Stimulated activated CD4-positive, alpha-beta T cell treated with anti-CD3 and anti-CD28 coated beads, Interleukin-12 subunit alpha, Interleukin-12 subunit beta, amount 100 ng/mL, for 4 hours (primary cell): ENCODE measurements around the gene KIF6.
"Not testable (repeated sequence)": the region's sequence is repeated elsewhere in the genome, so short reads cannot be mapped to it uniquely, and the experiment has no call there.

ENCODE experiments used
- DNase-seq: peaks from one replicate; pipeline ENCODE4 v3.0.0-alpha.2; 2020

Gene KIF6

GRCh38 chr6:39543095-39543494 is 182.1 kb downstream of the KIF6 start:
- DNase-seq = no peak

- no peak for DNase-seq
Observed at GRCh38 chr6:39540454-39540853, 184.8 kb downstream of the KIF6 start.

DNA sequence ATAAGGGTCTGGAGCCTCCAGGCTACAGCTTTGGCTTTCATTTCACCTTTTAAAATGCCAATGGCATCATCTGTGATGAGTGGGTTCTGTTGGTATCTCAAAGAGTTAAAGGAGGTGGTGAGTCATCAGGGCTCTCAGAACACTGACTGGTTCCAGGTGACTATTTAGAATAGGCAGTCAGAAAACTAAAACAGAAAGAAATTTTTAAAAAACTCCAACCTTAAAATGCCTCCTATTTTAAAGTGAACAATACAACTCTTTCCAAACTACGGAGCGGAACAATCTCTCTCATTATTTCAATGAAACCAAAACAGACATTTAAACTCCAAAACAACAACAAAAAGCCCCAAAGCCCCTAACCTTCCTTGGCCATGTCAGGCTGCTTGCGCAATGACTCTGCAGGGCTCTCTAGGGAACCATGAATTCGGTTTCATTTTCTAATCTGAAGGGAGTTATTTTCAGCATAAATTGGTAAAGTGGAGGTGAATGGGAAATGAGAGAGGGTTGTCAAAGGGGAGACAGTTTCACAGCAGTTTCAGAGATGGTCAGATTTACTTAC is 194.9 kb downstream of the KIF6 start:
- no peak for DNase-seq

GRCh38 chr6:39527792-39528564 is 197.2 kb downstream of the KIF6 start:
- DNase-seq = no peak

- DNase-seq = no peak
Observed at GRCh38 chr6:39524007-39524406, 201.2 kb downstream of the KIF6 start.

- no peak for DNase-seq
Observed at GRCh38 chr6:39521958-39522357, 203.2 kb downstream of the KIF6 start.

DNA sequence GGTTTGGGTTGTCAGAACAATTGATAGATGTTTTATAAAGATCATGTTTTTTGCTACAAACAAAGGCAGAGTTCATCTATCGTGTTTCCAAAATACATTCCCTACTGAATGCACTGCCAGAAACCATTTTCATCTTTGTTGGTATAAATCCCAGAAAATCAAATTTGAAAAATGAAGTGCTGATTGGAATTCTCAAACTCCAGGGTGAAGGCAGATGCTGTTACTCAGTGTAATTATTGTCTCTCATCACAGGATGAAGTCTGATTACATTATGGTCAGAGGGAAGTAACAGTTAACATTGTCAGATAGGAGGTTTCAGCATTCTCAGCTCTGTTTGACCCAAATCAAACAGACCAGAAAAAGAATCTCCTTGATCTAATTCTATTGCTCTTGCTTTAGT is 204.3 kb downstream of the KIF6 start:
- DNase-seq = no peak

GRCh38 chr6:39520411-39520810 is 204.8 kb downstream of the KIF6 start:
- no peak for DNase-seq

GRCh38 chr6:39518221-39518620 is 207.0 kb downstream of the KIF6 start:
- DNase-seq = no peak

DNA sequence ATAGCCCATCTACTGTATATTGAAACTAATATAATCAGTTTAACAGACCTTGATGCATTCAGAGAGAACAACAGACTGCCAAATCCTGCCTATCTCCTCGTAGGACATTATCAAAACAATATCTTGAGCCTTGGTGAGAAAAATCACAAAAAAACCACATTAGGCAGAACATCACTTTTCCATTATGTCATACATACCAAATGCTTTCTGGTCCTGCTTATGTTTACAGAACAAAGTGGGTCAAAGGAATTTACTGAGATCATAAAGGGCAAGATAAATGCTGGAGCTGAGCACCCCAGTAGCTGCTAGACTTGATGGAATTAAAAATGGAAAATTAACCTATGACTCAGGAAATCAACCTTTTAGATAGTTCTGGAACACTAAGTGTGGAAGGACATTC is 207.5 kb downstream of the KIF6 start:
- DNase-seq = no peak

- no peak for DNase-seq
Observed at GRCh38 chr6:39516471-39516870, 208.7 kb downstream of the KIF6 start.

DNA sequence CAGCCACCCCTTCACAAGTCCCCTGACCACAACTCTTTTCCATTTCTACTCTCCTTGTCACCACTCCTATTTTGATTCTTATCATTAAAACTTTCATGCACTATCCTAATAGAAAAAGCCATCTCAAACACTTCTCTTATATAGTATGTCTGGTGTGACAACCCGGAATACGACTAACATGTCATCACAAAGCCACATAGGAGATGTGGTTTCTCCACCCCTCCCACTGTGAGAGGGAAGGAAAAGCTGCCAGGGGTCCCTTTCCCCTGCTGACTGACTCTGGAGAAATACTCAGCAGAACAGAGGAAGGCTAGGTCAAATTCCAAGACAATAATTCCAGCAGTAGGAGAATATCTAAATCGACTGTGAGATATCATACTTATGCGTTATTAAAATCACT is 209.7 kb downstream of the KIF6 start:
- no peak for DNase-seq

DNA sequence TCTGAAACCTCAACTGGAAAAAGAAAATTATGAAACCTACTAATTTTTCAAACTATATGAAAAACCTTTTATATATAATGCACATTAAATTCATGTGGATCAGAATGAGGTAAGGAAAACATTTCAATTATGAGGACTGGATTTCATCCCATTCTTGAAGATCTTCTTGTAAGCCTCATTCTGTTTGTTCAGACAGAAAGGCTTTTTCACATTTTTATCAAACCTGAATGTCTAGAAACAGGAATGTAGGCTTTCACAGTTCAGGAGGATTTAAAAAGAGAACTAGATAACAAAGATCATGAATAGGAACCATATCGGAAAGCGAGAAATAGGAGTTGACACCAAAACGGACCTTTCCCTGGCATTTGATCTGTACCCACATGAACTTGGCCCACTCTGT is 210.2 kb downstream of the KIF6 start:
- no peak for DNase-seq

GRCh38 chr6:39509831-39510230 is 215.4 kb downstream of the KIF6 start:
- DNase-seq = not testable (repeated sequence)

DNA sequence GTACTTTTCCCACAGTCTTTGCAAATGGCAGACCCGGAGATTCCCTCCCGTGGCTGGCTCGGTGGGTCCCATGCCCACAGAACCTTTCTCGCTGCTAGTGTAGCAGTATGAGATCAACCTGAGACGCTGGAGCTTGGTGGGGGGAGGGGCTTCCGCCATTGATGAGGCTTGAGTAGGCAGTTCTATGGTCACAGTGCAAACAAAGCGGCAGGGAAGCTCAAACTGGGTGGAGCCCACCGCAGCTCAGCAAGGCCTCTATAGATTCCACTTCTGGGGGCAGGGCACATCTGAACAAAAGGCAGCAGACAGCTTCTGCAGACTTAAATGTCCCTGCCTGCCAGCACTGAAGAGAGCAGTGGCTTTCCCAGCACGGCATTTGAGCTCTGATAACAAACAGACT is 216.7 kb downstream of the KIF6 start:
- DNase-seq = no peak

DNA sequence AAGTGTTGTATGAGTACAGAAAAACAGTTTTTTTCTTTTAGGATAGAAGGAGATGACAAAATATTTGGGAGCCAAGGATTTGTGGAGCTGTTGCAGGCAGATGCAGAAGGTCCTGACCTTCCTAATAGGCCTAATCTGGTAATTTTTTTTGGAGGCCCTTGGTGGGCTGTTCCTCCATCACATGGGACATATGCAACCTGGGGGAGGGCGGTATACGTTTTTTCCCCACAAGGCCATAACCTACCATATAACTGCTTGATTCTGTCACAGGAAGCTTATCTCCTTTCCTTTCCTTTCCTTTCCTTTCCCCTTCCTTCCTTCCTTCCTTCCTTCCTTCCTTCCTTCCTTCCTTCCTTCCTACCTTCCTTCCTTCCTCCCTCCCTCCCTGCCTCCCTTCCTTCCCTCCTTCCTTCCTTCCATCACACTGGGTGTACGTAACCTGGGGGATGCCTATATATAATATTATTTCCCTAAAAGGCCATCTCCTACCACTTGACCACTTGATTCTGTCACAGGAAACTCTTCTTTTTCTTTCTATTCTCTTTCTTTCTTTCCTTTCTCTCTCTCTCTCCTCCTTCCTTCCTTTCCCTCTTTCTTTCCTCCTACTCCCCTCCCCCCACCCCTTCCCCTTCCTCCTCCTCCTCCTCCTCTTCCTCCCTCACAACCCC is 217.7 kb downstream of the KIF6 start:
- no peak for DNase-seq

DNA sequence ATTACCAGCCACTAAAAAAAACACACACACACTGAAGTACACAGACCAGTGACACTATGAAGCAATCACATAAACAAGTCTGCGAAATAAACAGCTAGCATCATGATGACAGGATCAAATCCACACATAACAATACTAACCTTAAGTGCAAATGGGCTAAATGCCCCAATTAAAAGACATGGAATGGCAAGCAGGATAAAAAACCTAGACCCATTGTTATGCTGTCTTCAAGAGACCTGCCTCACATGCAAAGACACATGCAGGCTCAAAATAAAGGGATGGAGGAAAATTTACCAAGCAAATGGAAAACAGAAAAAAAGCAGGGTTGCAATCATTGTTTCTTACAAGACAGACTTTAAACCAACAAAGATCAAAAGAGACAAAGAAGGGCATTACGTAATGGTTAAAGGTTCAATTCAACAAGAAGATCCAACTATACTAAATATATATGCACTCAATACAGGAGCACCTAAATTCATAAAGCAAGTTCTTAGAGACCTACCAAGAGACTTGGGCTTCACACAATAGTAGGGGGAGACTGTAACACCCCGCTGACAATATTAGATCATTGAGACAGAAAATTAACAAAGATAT is 222.7 kb downstream of the KIF6 start:
- DNase-seq = not testable (repeated sequence)

DNA sequence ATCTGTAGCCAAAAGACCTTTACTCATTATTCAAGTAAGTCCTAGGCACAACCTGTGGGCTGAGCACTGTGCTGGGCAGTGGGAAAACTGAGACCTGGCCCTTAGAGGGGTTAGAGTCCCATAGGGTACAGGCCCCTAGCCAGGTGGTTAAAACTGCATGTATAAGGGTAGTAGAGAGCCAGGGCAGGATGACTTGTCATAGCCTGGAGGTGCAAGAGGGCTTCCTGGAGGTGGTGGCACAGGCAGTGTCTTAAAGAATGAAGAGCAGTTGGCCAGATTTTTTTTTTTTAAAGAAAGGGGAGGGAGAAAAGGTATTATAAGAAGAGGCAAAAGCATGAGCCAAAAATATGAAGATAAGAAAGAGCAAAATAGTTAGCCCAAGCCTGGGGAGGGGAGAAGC is 226.2 kb downstream of the KIF6 start:
- no peak for DNase-seq

DNA sequence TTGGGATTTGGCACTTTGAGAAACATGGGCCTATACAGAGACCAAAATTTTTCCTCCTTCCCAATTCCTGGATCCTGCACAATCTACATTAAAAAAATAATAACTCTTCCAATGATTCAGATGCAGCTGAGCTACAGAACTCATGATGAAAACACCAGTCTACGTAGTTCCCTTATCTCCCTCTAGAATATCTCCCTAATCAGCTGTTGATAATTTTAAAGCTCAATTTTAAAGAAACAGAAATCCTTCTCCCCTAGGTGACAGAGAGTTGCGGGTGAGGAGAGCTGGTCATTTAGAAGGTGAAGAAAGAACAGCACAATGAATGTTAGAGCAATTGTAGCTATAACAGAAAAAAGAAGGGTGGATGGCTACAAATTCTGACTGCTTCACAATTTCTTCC is 227.1 kb downstream of the KIF6 start:
- DNase-seq = no peak

DNA sequence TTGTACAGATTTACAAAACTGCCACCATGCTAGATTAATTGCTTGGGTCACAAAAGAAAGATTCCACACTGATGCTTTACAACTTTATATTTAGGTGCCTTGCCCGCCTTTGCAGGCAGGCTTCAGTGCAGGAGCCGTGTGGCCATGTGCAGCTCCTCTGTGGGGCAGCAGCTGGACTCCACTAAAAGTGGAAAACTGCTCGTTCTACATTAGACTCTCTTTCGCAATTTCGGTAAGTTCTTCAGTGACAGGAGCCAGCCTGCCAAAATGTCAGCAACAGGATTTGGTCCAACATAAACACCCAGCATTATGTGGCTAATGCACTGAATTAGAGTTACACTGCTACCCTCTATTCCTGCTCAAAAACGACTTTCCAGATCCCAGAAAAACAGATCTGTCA is 228.3 kb downstream of the KIF6 start:
- no peak for DNase-seq

DNA sequence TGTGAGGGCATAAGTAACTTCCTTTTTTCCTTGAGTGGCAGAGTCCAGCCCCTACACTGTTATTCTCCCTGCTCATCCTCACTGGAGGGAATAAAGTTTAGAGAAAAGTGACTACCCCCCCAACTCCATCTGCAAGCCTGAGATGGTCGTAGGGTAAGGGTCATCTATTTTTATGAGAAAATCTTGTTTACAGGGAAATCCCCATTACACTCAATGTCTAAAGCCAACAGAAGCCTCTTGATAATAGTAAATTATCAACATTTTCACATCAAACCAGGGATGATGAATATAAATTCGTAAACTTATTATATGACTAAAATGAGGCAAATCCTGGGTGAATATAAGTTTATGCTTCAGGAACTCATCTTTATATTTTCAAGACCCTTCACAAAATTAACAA is 228.8 kb downstream of the KIF6 start:
- no peak for DNase-seq

GRCh38 chr6:39495640-39496039 is 229.6 kb downstream of the KIF6 start:
- DNase-seq = no peak

- no peak for DNase-seq
Observed at GRCh38 chr6:39494998-39495397, 230.2 kb downstream of the KIF6 start.

- no peak for DNase-seq
Observed at GRCh38 chr6:39493777-39494176, 231.4 kb downstream of the KIF6 start.
